ENCODE measurements around the gene TRAPPC11. TPM values are rescaled to one million over a fixed set of nuclear protein-coding genes. Genes with fewer than 3 reads are reported as not detected.

The TRAPPC11 gene
- total and polyA plus RNA-seq, 2 of the 13 experiments (the other 11 are each of a cell fraction or from before 2014, with no cell fraction given) = 18.0 to 23.2 TPM

DNA sequence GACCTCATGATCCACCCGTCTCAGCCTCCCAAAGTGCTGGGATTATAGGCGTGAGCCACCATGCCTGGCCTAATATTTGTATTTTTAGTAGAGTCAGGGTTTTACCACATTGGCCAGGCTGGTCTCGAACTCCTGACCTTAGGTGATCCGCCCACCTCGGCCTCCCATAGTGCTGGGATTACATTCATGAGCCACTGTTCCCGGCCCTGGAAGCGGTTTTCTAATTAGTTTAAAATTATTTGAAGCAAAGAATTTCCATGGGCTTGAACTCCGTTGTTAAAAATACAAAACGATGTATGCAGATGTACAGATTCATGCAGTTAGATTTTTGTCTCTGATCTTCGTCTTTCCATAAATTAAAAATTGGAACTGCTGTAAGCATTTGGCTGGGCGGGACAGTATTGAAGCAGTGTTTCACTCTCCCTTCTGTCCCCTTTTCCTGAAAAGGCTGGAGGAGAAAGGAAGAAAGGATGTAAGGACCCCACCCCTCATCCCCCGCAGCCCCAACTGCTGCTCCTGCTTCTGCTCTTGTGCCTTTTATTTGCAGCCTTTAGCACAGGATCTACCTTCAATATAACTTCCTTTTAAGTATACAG lies 12.0 kb downstream of the TRAPPC11 start (continued):
- TF ChIP-seq CBX5 (CRISPR knock-in tag; IDR thresholded peaks at IDR 0.05; ENCODE audit: borderline replicate concordance) (no peak), TCF7 (IDR thresholded peaks at IDR 0.05; ENCODE audit: low read depth) (no peak), MTA1 (CRISPR knock-in tag; IDR thresholded peaks at IDR 0.05; ENCODE audit: borderline replicate concordance) (no peak), ARHGAP35 (CRISPR knock-in tag; IDR thresholded peaks at IDR 0.05; ENCODE audit: borderline replicate concordance) (no peak)
- TF ChIP-seq, protein P1, sequence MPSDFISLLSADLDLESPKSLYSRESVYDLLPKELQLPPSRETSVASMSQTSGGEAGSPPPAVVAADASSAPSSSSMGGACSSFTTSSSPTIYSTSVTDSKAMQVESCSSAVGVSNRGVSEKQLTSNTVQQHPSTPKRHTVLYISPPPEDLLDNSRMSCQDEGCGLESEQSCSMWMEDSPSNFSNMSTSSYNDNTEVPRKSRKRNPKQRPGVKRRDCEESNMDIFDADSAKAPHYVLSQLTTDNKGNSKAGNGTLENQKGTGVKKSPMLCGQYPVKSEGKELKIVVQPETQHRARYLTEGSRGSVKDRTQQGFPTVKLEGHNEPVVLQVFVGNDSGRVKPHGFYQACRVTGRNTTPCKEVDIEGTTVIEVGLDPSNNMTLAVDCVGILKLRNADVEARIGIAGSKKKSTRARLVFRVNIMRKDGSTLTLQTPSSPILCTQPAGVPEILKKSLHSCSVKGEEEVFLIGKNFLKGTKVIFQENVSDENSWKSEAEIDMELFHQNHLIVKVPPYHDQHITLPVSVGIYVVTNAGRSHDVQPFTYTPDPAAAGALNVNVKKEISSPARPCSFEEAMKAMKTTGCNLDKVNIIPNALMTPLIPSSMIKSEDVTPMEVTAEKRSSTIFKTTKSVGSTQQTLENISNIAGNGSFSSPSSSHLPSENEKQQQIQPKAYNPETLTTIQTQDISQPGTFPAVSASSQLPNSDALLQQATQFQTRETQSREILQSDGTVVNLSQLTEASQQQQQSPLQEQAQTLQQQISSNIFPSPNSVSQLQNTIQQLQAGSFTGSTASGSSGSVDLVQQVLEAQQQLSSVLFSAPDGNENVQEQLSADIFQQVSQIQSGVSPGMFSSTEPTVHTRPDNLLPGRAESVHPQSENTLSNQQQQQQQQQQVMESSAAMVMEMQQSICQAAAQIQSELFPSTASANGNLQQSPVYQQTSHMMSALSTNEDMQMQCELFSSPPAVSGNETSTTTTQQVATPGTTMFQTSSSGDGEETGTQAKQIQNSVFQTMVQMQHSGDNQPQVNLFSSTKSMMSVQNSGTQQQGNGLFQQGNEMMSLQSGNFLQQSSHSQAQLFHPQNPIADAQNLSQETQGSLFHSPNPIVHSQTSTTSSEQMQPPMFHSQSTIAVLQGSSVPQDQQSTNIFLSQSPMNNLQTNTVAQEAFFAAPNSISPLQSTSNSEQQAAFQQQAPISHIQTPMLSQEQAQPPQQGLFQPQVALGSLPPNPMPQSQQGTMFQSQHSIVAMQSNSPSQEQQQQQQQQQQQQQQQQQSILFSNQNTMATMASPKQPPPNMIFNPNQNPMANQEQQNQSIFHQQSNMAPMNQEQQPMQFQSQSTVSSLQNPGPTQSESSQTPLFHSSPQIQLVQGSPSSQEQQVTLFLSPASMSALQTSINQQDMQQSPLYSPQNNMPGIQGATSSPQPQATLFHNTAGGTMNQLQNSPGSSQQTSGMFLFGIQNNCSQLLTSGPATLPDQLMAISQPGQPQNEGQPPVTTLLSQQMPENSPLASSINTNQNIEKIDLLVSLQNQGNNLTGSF (CRISPR knock-in tag; IDR thresholded peaks at IDR 0.05) = no peak
- TF ChIP-seq, protein P2, sequence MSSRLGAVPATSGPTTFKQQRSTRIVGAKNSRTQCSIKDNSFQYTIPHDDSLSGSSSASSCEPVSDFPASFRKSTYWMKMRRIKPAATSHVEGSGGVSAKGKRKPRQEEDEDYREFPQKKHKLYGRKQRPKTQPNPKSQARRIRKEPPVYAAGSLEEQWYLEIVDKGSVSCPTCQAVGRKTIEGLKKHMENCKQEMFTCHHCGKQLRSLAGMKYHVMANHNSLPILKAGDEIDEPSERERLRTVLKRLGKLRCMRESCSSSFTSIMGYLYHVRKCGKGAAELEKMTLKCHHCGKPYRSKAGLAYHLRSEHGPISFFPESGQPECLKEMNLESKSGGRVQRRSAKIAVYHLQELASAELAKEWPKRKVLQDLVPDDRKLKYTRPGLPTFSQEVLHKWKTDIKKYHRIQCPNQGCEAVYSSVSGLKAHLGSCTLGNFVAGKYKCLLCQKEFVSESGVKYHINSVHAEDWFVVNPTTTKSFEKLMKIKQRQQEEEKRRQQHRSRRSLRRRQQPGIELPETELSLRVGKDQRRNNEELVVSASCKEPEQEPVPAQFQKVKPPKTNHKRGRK (CRISPR knock-in tag; IDR thresholded peaks at IDR 0.05) = no peak
